Measurements from ENCODE around the gene APCDD1. TPM values are rescaled to one million over a fixed set of nuclear protein-coding genes. Genes with fewer than 3 reads are reported as not detected.

Gene APCDD1
- total and polyA plus RNA-seq, 4 donors: 0.51 to 2.8 (median 1.5) TPM

DNA sequence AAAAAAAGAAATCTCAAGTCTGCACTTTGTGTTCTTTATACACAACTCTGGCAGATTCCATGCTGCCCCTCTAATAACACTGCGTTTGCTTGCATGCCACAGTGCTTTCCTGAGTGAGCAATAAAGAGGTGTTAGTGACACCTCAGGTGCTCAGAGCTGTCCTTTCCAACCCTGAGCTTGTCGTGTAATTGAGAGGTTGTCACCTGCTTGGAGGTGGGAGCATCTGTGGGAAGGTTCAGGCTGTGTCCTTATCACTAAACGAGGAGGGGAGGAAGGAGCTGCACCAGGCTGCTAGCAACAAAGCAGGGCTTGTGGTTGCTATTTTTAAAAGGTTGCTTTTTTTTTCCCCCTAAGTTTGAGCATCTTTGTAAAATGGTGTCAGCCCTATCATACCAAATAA is 31.9 kb downstream of the APCDD1 start:
- DNase-seq (ENCODE audit: low spot score): no peak

More for the DNA sequence above, 31.9 kb downstream of the APCDD1 start:
- Histone ChIP-seq H3K27ac (ENCODE audit: low read depth in 1 of 2, low read length in 2 of 2) (no peak overlapping the region), H3K36me3 (ENCODE audit: control insufficient read depth in 4 of 4, insufficient read depth in 3 of 4, low read depth in 1 of 4, low read length in 3 of 4) (no peaks in the 10 kb centered on the region), H3K9me3 (ENCODE audit: control insufficient read depth in 4 of 4, low read length in 3 of 4) (no peaks in the 10 kb centered on the region), H3K27me3 (ENCODE audit: control insufficient read depth in 4 of 4, insufficient read depth in 4 of 4, low read length in 3 of 4) (no peaks in the 10 kb centered on the region), H3K9ac (ENCODE audit: low read depth in 1 of 2, low read length in 2 of 2) (no peak overlapping the region), H3K4me1 (ENCODE audit: control insufficient read depth in 4 of 4, insufficient read depth in 4 of 4, low read length in 3 of 4) (no peaks in the 10 kb centered on the region), H3K4me3 (ENCODE audit: low read depth in 1 of 3, low read length in 3 of 3) (no peak overlapping the region)
- TF ChIP-seq, protein P1, sequence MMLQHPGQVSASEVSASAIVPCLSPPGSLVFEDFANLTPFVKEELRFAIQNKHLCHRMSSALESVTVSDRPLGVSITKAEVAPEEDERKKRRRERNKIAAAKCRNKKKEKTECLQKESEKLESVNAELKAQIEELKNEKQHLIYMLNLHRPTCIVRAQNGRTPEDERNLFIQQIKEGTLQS (IDR thresholded peaks at IDR 0.05): no peak
- TF ChIP-seq JUND (IDR thresholded peaks at IDR 0.05) (no peak), EGR1 (IDR thresholded peaks at IDR 0.05; ENCODE audit: low read depth in 2 of 2) (no peak), ZBTB33 (IDR thresholded peaks at IDR 0.05) (no peak), RXRA (IDR thresholded peaks at IDR 0.05) (no peak), SP1 (IDR thresholded peaks at IDR 0.05) (no peak), MAX (IDR thresholded peaks at IDR 0.05) (no peak), FOXA1 (IDR thresholded peaks at IDR 0.05) (no peak), REST (IDR thresholded peaks at IDR 0.05) (no peak), FOXA2 (IDR thresholded peaks at IDR 0.05) (no peak), RAD21 (IDR thresholded peaks at IDR 0.05) (no peak), CTCF (IDR thresholded peaks at IDR 0.05; ENCODE audit: low read depth, low read length, missing input control) (no peak), HNF4G (IDR thresholded peaks at IDR 0.05) (no peak), TAF1 (conservative IDR thresholded peaks at IDR 0.05) (no peak)
- 56% methylated on average over 3 of the region's 3 CpGs for WGBS

Data from liver (tissue), 9 donors.